Measurements from ENCODE around the gene PDGFA.

PDGFA gene

GRCh38 chr7:516216-516605 lies 3.4 kb downstream of the PDGFA start:
- no peak for DNase-seq (ENCODE audit: low spot score)
- no peak for TF ChIP-seq CTCF (IDR thresholded peaks at IDR 0.05; ENCODE audit: borderline replicate concordance, control extremely low read depth, extremely low read depth, insufficient read depth, missing control alignments)
- in situ Hi-C loops (cut with MboI; ENCODE audit: low sequenced_read_pairs, unreplicated experiment) = no loop called here

- in situ Hi-C loops (cut with MboI; ENCODE audit: low sequenced_read_pairs, unreplicated experiment) = no loop called here
- TF ChIP-seq CTCF (IDR thresholded peaks at IDR 0.05; ENCODE audit: borderline replicate concordance, control extremely low read depth, extremely low read depth, insufficient read depth, missing control alignments) = no peak
- DNase-seq (ENCODE audit: low spot score) = no peak
These were observed 4.0 kb downstream of the PDGFA start for GRCh38 chr7:515628-516027.

GRCh38 chr7:514651-515598 lies 4.7 kb downstream of the PDGFA start:
- no peak for DNase-seq (ENCODE audit: low spot score)
- no peak for TF ChIP-seq CTCF (IDR thresholded peaks at IDR 0.05; ENCODE audit: borderline replicate concordance, control extremely low read depth, extremely low read depth, insufficient read depth, missing control alignments)
- in situ Hi-C loops (cut with MboI; ENCODE audit: low sequenced_read_pairs, unreplicated experiment) = no loop called here

- in situ Hi-C loops (cut with MboI; ENCODE audit: low sequenced_read_pairs, unreplicated experiment) = no loop called here
- DNase-seq (ENCODE audit: low spot score) = no peak
- TF ChIP-seq CTCF (IDR thresholded peaks at IDR 0.05; ENCODE audit: borderline replicate concordance, control extremely low read depth, extremely low read depth, insufficient read depth, missing control alignments) = no peak
These were observed 5.4 kb downstream of the PDGFA start for GRCh38 chr7:514242-514641.

- no peak for DNase-seq (ENCODE audit: low spot score)
- no peak for TF ChIP-seq CTCF (IDR thresholded peaks at IDR 0.05; ENCODE audit: borderline replicate concordance, control extremely low read depth, extremely low read depth, insufficient read depth, missing control alignments)
- in situ Hi-C loops (cut with MboI; ENCODE audit: low sequenced_read_pairs, unreplicated experiment) = no loop called here
These were observed 6.0 kb downstream of the PDGFA start for GRCh38 chr7:513521-514166.

- TF ChIP-seq CTCF (IDR thresholded peaks at IDR 0.05; ENCODE audit: borderline replicate concordance, control extremely low read depth, extremely low read depth, insufficient read depth, missing control alignments) = no peak
- DNase-seq (ENCODE audit: low spot score) = no peak
- in situ Hi-C loops (cut with MboI; ENCODE audit: low sequenced_read_pairs, unreplicated experiment) = no loop called here
These were observed 6.9 kb downstream of the PDGFA start for GRCh38 chr7:512541-513311.
